CD14-positive monocyte (primary cell): Measurements from ENCODE around the gene KNSTRN. TPM values are rescaled to one million over a fixed set of nuclear protein-coding genes. Genes with fewer than 3 reads are reported as not detected.

Source experiments
- DNase-seq, 3 donors: peaks; one replicate each; pipeline ENCODE4 v3.0.0-alpha.2; 2011 to 2022
- H2AFZ ChIP-seq: 2 replicates; pipeline ENCODE4 v1.6.0; 2012; ENCODE audit warnings: mild to moderate bottlenecking, low read depth, low read length, inconsistent platforms; ENCODE audit not compliant: insufficient read depth, poor library complexity, severe bottlenecking
- H3K27ac ChIP-seq, 2 donors: 1 replicate in 1 of 2; 2 replicates in 1 of 2; pipeline ENCODE4 v1.5.1; 2012 to 2013; ENCODE audit warnings: low read length in 2 of 2, control low read depth in 1 of 2, inconsistent platforms in 1 of 2, low read depth in 1 of 2, mild to moderate bottlenecking in 1 of 2
- H3K27me3 ChIP-seq, 2 donors: one replicate each; pipeline versions ENCODE4 v1.6.0 to v1.6.1; 2011 to 2013; ENCODE audit warnings: low read length in 2 of 2; ENCODE audit not compliant: control insufficient read depth in 2 of 2, insufficient read depth in 2 of 2
- H3K36me3 ChIP-seq, 2 donors: replicated peaks in 1 of 2; 1 replicate in 1 of 2; 2 replicates in 1 of 2; pipeline versions ENCODE4 v1.5.1 to v1.6.1; 2012 to 2013; ENCODE audit warnings: low read length in 2 of 2, control low read depth in 1 of 2, inconsistent platforms in 1 of 2, mild to moderate bottlenecking in 1 of 2; ENCODE audit not compliant: insufficient read depth in 2 of 2, control insufficient read depth in 1 of 2
- H3K4me1 ChIP-seq, 2 donors: 1 replicate in 1 of 2; 2 replicates in 1 of 2; pipeline versions ENCODE4 v1.5.1 to v1.6.1; 2012 to 2013; ENCODE audit warnings: low read length in 2 of 2, control low read depth in 1 of 2, inconsistent platforms in 1 of 2, mild to moderate bottlenecking in 1 of 2, moderate library complexity in 1 of 2; ENCODE audit not compliant: insufficient read depth in 2 of 2, control insufficient read depth in 1 of 2
- H3K4me2 ChIP-seq: replicated peaks from 2 replicates; pipeline ENCODE3; 2012; ENCODE audit warnings: low read length, moderate library complexity, mild to moderate bottlenecking; ENCODE audit not compliant: poor library complexity, severe bottlenecking; ENCODE audit errors: extremely low read depth
- H3K4me3 ChIP-seq, 3 experiments: fragments of 200-600 bp in 1 of 3; sonication (generic) in 1 of 3; replicated peaks in 1 of 3; 1 replicate in 2 of 3; 2 replicates in 1 of 3; pipeline ENCODE4 v1.5.1; 2011 to 2013; ENCODE audit warnings: low read length in 3 of 3, mild to moderate bottlenecking in 3 of 3, control low read depth in 2 of 3, low read depth in 2 of 3, inconsistent platforms in 1 of 3, moderate library complexity in 1 of 3
- H3K79me2 ChIP-seq: 2 replicates; pipeline ENCODE4 v1.6.0; 2012; ENCODE audit warnings: mild to moderate bottlenecking, control low read depth, inconsistent platforms, low read length, moderate library complexity; ENCODE audit not compliant: insufficient read depth
- H3K9ac ChIP-seq: 2 replicates; pipeline ENCODE4 v1.6.0; 2017; ENCODE audit warnings: low read length, mild to moderate bottlenecking; ENCODE audit not compliant: insufficient read depth, poor library complexity, severe bottlenecking
- H3K9me3 ChIP-seq, 2 donors: replicated peaks in 1 of 2; 1 replicate in 1 of 2; 2 replicates in 1 of 2; pipeline versions ENCODE4 v1.5.1 to v1.6.1; 2012 to 2013; ENCODE audit warnings: low read length in 2 of 2, control low read depth in 1 of 2; ENCODE audit not compliant: control insufficient read depth in 1 of 2, insufficient read depth in 1 of 2
- H4K20me1 ChIP-seq: 2 replicates; pipeline ENCODE4 v1.6.0; 2012; ENCODE audit warnings: mild to moderate bottlenecking, low read length, control low read depth, moderate library complexity; ENCODE audit not compliant: insufficient read depth
- H3K27ac Mint-ChIP-seq, 7 donors: one replicate each; pipeline ENCODE4 v1.8.0; 2020; ENCODE audit warnings: mild to moderate bottlenecking in 7 of 7, mixed read lengths in 7 of 7, moderate library complexity in 6 of 7, inconsistent platforms in 2 of 7
- H3K27me3 Mint-ChIP-seq, 3 donors: one replicate each; pipeline ENCODE4 v1.8.0; 2021 to 2022; ENCODE audit warnings: low read depth in 3 of 3, mild to moderate bottlenecking in 3 of 3, mixed read lengths in 3 of 3, moderate library complexity in 3 of 3, inconsistent platforms in 1 of 3
- H3K36me3 Mint-ChIP-seq, 2 donors: one replicate each; pipeline ENCODE4 v1.8.0; 2020; ENCODE audit warnings: mixed read lengths in 2 of 2, inconsistent platforms in 1 of 2, mild to moderate bottlenecking in 1 of 2
- H3K4me1 Mint-ChIP-seq: one replicate; pipeline ENCODE4 v1.8.0; 2020; ENCODE audit warnings: mild to moderate bottlenecking, mixed read lengths
- H3K4me3 Mint-ChIP-seq, 2 donors: one replicate each; pipeline ENCODE4 v1.8.0; 2020; ENCODE audit warnings: mild to moderate bottlenecking in 2 of 2, mixed read lengths in 2 of 2, moderate library complexity in 1 of 2
- H3K9me3 Mint-ChIP-seq, 7 donors: one replicate each; pipeline ENCODE4 v1.8.0; 2020 to 2022; ENCODE audit warnings: mixed read lengths in 7 of 7, mild to moderate bottlenecking in 6 of 7, moderate library complexity in 6 of 7, inconsistent platforms in 2 of 7
- WGBS: methylation state at CpG from one replicate; pipeline ENCODE4 v1.1.5; 2013; ENCODE audit warnings: missing lambda C conversion rate; ENCODE audit not compliant: insufficient coverage; 5-methylcytosine and 5-hydroxymethylcytosine counted together
- intact Hi-C, 2 donors: fragments of 100-400 bp; cut with micrococcal nuclease; formaldehyde crosslinking; loops; one replicate each; pipeline versions ENCODE4 v1.15.0 to v1.15.1; 2023
- polyA plus RNA-seq, 3 donors: library from polyadenylated mRNA; depleted of rRNA in 1 of 3; unstranded in 2 of 3; stranded (reverse) in 1 of 3; fragments of 300-500 nt in 2 of 3; fragments of >200 nt in 1 of 3; fragmentation: Illumina TruSeq in 2 of 3; gene quantifications; 1 replicate in 2 of 3; 2 replicates in 1 of 3; pipeline ENCODE4 v1.2.3, GENCODE V29; 2012 to 2021
- TF ChIP-seq, protein P1 (sequence below): fragments of 200-600 bp; IDR thresholded peaks from one replicate; pipeline ENCODE4 v1.8.0; 2022; ENCODE audit warnings: antibody characterized with exemption, mild to moderate bottlenecking

Gene KNSTRN
- polyA plus RNA-seq, 3 donors, result 5.4 to 10.0 (median 7.9) TPM

DNA sequence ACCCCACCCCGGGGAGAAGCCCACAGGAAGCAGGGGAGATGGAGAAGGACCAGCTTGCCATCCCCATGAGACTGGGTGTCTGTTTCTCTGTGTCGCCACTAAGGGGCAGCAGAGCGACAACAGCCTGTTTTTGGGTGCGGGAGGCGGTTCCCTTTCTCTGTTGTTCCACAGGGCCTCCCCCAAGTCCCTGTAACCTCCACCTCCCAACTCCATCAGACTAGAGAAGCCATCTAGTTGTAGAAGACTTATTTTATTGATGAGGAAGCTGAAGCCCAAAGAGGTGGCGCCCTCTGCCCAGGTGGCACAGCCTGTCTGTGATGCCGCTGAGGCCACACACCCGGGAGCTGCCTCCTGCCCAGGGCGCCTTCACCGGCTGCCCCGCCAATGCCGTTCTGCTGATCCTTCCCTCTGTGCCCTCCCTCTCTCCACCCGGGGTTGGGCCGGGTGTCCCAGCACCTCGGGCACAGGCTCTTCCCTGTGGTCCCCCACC lies 37.8 kb upstream of the KNSTRN start:
- peaks cover 31 to 43% of the 10 kb centered on the region in 2 donors for H3K4me1 ChIP-seq
- no peak overlapping the region for H3K4me2 ChIP-seq
- intact Hi-C loops, result loop anchor here (2.0 to 5.0 kb wide), 2 partner anchors 76 to 78 kb away; no protein-coding TSS in a partner anchor
- Mint-ChIP-seq H3K4me3 (no peak overlapping the region), H3K9me3 (peaks cover 0 to 5% (median 0%) of the 10 kb centered on the region in 7 donors), H3K27me3 (peaks cover 0 to 9% (median 7%) of the 10 kb centered on the region in 3 donors), H3K4me1 (peaks cover 33% of the 10 kb centered on the region), H3K27ac (no peak overlapping the region), H3K36me3 (no peaks in the 10 kb centered on the region)
- DNase-seq, result peak; percentile 64 to 71 (median 69)
- H4K20me1 ChIP-seq, result no peaks in the 10 kb centered on the region
- no peak overlapping the region for H2AFZ ChIP-seq
- H3K9ac ChIP-seq, result no peak overlapping the region
- no peaks in the 10 kb centered on the region for H3K36me3 ChIP-seq
- no peaks in the 10 kb centered on the region for H3K79me2 ChIP-seq
- no peaks in the 10 kb centered on the region for H3K9me3 ChIP-seq
- TF ChIP-seq, protein P1, sequence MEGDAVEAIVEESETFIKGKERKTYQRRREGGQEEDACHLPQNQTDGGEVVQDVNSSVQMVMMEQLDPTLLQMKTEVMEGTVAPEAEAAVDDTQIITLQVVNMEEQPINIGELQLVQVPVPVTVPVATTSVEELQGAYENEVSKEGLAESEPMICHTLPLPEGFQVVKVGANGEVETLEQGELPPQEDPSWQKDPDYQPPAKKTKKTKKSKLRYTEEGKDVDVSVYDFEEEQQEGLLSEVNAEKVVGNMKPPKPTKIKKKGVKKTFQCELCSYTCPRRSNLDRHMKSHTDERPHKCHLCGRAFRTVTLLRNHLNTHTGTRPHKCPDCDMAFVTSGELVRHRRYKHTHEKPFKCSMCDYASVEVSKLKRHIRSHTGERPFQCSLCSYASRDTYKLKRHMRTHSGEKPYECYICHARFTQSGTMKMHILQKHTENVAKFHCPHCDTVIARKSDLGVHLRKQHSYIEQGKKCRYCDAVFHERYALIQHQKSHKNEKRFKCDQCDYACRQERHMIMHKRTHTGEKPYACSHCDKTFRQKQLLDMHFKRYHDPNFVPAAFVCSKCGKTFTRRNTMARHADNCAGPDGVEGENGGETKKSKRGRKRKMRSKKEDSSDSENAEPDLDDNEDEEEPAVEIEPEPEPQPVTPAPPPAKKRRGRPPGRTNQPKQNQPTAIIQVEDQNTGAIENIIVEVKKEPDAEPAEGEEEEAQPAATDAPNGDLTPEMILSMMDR, result peak; percentile 85
- no peaks in the 10 kb centered on the region for H3K27me3 ChIP-seq
- no peak overlapping the region for H3K4me3 ChIP-seq
- 49% methylated on average over 11 of the region's 15 CpGs for whole genome bisulfite sequencing
- H3K27ac ChIP-seq, result no peak overlapping the region

DNA sequence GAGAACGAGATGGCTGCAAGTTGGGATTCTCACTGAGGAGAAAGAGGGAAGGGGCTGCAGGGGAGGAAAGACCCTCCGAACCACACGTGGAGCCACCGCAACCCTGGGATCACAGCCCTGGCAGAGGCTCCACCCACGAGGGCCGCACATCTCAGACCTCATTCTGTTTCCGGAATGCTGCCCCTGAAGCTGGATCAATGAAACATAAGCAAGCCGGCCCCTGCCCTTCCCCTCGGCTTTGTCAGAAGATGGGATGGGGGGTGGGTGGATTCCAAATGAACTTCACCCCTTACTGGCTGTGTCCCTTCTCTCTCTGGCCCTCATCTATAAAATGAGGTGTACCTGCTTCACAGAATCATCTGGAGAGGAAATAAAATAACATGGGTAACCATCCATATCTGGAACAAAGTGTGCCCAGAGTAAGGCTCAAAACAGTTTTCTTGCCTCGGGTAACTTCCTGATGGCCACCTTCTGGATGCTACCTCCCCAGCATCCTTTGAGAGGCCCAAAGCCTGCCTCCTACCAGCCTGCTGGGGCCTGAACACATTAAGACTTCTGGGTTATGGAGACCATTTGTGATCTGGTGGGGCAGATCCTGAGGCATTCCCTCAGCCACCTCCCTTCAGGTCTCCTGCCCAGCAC lies 37.2 kb upstream of the KNSTRN start:
- Mint-ChIP-seq H3K27ac (no peak overlapping the region), H3K9me3 (peaks cover 0 to 5% (median 0%) of the 10 kb centered on the region in 7 donors), H3K4me1 (peaks cover 26% of the 10 kb centered on the region), H3K4me3 (no peak overlapping the region), H3K36me3 (no peaks in the 10 kb centered on the region), H3K27me3 (peaks cover 0 to 9% (median 7%) of the 10 kb centered on the region in 3 donors)
- H3K4me1 ChIP-seq, result peaks cover 24 to 37% of the 10 kb centered on the region in 2 donors
- H3K36me3 ChIP-seq, result no peaks in the 10 kb centered on the region
- H3K4me3 ChIP-seq, result no peak overlapping the region
- WGBS, result 67% methylated on average over 2 of the region's 10 CpGs
- intact Hi-C loops, result loop anchor here in 1 of 2 donors (2.0 kb wide), 1 partner anchor 75 kb away; no protein-coding TSS in a partner anchor
- H3K4me2 ChIP-seq, result no peak overlapping the region
- H3K79me2 ChIP-seq, result no peaks in the 10 kb centered on the region
- H4K20me1 ChIP-seq, result no peaks in the 10 kb centered on the region
- H3K27me3 ChIP-seq, result no peaks in the 10 kb centered on the region
- H3K27ac ChIP-seq, result no peak overlapping the region
- TF ChIP-seq, protein P1, result no peak
- H3K9ac ChIP-seq, result no peak overlapping the region
- DNase-seq, result no peak
- no peaks in the 10 kb centered on the region for H3K9me3 ChIP-seq
- H2AFZ ChIP-seq, result no peak overlapping the region
